Fibroblast of skin of scalp (primary cell): ENCODE measurements around the gene PLXND1.

Experiments used
- DNase-seq: peaks from one replicate; pipeline ENCODE4 v3.0.0-alpha.2; 2013

The PLXND1 gene

DNA sequence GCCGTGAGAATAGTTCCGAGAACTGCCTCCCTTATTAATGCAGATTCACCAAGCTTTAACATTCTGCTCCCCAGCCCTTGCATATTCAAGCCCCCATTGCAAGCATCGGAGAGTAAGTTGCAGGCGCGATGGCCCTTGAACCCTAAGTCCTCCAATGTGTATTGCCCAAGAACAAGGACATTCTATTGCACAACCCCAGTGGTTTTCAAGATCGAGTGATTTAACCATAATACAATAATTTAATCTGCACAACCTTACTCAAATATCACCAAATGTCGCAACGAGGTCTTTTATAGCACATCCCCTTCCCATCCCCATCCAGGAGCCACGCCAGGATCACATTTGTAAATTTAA is 21.7 kb upstream of the PLXND1 start:
- DNase-seq = no peak

DNA sequence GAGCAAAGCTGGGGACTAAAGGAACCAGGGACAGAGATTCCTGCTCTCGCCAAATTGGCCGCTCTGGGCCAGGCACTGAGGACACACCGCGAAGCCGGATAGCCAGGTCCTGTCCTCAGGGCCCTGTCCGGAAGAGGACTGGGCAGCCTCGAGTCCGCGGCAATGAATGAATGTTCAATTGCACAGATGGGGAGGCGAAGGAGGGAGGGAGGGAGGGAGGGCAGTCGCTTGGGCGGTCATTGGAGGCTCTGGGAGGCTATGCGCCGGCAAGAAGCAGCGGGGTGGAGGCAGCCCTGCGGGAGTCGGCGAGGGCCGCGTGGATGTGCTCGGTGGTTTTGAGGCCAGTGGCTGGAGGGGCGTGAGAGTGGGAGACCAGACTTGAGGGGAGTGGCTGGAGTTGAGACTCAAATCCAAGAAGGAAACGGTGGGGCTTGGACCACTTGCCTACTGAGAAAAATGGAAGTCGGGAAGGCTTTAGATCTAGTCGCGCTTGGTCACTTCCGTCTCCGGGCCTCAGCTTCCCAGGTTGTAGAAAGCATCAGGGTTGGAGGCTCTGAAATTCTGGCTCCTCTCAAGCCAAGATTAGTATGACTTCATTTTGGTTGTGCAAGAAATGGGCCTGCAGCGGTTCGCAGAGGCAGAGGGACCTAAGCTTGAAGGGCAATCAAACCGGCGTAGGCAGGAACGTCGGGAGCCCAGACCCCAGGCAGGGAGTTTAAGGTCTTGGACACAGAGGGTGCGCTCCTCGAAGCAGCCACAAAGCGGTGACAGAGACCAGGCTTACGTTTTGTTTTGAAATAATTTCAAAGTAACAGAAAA is 21.1 kb upstream of the PLXND1 start:
- peak; percentile 79 for DNase-seq

DNA sequence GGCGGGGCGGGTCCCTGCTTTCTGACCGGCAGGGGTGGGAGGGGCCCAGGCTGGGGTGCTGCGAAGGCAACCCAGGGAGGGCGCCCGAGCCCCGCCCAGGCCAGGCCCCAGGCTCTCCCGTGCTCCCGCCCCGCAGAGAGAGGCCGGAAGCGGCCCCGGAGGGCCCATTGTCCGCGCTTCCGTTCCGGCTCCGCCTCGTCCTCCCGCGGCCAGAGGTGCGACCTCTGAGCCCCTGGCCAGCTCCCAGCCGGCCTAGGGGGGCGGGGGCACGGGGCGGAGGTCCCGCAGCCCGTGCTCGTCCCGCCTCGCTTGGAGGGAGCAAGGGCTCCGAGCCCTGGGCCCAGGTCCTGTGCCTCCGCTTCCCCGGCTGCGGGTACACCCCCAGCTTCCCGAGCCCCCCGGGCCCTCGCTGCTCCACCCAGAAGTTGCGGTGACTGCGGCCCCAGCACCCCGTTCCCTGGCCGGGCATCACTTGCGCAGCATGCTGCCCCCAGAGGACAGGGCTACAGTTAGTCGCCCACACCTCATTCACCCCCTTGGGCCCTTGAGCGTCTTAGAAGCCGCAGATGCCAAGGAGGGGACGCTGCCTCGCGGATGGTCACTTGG is 20.4 kb upstream of the PLXND1 start:
- DNase-seq = peak; percentile 89

DNA sequence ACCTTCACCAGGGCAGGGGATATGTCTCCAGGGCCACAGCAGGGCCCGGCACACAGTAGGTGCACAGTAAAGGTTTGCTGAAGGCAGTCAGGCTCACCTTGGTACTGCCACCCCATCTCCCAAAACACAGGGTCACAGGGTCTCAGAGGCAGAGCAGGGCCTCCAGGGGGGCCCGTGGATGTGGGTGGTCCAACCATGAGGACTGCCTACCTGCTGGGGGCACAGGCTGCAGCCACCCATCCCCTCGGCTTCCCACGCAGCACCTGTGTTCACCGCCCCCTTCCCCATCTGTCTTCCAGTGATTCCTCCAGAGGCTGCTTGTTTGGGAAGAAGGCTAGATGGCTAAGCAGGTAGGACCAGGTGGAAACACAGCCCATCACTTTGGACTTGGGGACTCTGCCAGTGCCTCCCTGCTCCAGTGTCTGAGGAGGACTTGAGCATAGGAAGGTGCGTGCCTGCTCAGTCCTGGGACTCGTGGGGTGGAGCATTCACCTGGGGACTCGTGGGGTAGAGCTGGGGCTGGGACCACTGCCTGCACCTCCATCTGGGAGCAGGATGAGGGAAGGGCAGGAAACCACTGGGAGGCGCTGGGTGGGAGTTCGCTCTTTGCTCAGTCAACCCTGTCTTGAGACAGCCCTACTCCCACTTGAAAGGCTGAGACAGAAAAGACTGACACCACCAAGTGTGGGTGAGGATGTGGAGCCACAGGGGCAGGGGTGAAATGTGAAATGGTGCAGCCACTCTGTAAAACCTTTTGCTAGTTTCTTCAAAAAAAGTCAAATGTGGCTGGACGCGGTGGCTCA is 18.8 kb upstream of the PLXND1 start:
- DNase-seq = no peak

DNA sequence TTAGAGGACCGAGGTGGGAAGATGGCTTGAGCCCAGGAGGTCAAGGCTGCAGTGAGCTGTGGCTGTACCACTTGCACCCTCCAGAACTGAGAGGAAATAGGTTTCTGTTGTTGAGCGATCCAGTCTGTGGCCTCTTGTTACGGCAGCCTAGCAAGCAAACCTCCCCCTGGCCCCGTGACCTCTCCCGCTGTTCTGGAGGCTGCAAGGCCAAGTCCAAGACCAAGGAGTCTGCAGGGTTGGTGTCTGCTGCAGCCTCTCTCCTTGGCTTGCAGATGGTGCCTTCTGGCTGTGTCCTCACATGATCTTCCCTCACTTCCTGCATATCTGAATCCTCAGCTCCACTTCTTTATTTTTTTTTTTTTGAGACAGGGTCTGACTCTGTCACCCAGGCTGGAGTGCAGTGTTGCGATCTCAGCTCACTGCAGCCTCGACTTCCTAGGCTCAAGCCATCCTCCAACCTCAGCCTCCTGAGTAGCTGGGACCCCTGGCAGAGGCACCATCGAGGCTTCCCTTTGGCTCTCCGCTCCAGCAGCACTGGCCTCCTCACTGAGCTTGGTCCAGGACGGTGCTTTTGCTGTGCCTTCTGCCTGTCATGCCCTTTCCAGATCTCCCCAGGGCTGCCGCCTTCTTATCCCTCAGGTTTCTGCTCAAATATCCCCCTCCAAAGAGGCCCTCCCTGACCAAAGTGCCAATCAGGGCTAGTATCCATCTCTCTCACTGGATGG is 18.0 kb upstream of the PLXND1 start:
- no peak for DNase-seq

DNA sequence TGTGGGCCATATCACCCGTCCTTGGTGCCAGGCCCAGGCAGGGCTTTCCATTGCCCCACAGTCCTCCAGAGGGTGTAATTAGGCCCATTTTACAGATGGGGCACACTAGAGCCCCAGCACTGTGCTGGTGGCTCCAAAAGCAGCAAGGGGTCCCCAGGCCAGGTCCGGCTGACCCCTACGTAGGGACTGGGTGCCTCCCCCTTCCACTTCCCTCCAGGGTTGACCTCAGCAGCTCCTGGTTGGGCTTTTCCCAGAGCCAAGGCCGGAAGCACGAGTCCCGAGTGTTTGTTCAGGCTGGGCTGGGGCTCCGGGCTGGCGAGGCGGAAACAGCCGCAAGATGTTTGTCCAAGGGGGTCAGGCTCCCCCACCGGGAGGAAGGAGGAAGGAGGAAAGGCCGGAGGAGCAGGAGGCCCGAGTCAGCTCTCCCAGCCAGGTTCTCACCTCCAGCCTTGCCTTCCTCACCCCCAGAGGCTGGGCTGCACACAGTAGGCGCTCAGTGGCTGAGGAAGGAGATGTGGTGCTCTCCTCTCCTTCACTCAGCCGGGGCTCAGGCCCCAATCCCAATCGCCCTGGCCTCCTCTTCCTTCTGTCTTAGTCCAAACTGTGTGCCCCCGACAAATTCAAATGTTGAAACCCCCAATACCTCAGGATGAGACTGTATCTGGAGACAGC is 17.1 kb upstream of the PLXND1 start:
- no peak for DNase-seq

DNA sequence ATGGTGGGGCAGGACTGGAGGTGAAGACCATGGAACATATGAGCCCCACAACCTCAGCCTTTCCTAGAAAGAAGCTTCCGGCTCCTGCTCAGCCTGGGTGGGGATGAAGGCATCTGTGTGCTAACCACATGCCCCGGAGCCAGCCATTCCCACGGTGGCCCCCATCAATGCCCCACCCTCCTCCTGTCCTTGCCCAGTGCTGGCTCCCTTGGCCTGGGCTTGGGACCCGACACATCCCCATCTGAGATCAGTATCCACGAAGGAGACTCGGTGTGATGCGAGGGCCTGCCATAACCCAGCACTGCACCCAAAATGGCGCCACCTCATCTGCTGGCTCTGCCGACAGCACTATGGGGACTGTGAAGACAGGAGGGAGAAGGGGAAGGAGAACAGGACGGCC is 16.5 kb upstream of the PLXND1 start:
- no peak for DNase-seq

DNA sequence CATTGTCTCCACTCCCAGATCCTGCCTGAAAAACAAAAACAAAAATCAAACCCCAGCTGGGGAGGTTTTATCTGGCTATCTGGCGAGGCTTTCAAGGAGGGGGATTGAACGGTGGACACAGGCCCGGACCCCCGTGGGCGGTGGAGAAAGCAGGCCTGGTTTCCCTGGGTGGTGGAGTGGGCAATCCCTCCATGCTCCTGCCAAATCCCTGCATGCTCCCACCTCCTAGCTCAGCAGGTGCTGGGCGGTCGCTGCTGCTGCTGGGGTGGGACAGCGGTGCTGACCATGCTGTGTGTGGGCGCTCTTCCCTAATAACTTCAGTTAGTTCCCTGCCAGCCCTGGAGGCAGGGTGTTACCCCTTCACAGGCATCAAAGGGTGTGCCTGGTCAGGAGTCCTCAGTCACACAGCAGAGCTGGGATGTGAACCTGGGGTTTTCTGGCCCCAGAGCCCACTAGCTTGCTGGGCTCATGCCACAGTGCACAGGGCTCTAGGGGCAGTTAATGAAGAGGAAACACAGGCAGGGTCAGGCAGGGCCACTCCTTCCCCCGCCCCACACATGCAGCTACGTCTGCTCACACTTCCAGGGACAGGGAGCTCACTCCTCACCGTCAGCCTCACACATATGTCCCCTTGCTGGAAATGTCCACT is 15.9 kb upstream of the PLXND1 start:
- DNase-seq = no peak

DNA sequence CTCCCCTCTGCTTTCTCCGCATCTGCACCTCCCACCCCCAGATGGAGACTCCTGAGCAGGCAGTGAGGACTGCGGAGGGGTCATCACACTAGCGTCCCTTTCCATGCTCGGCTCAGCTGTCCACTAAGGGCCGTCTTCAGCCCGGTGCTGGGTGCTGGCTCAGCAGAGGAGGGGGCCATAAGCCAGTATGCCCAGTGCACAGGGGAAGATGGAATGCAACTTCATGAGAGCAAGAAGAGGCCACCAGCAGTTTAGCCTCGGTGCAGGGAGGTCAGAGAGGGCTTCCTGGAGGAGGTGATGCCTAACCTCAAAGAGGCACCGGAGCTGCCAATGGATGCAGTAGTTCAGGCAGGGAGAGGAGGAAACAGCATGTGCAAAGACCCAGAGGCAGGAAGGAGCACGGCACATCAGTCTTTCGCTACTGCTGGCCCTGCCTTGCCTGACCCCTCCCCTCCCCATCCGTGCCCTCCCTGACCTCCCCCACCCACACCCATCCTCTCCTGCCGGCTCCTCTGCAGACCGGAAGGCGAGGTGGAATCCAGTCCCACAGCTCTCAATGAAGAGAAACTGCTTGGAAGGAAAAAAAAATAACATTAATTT is 15.2 kb upstream of the PLXND1 start:
- DNase-seq = no peak

DNA sequence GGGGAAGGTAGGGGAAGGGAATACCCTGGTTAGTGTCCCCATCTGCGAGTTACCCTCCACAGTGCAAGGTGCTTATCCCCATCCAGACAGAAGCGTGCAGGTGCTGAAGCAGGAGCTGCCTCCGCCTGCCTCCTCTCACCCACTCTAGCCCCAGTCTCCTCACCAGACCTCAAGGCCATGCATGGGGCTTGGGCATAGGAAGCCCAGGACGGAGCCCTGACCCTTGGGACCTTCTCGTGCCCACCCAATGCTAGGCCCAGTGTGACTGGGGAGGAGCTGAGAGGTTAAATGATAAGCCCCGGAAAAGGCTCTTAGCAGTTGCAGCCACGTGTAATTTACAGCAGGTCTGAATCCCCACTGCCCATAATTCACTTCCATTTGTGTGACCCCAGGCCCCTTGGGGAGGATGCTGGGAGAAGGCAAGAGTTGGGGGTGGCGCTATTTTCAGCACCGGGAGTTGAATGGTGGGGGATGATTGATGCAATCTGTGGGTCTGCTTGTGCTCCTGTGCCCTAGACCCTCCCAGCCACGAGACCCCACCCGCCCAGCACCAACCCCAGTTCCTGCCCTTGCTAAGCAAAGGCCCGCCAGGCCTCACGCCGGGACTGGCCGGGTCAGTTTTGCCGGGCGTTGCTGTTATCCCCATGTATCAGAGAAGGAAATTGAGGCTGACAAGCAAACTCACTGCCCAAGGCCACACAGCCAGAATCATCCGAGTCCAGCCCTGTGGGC is 14.5 kb upstream of the PLXND1 start:
- no peak for DNase-seq

DNA sequence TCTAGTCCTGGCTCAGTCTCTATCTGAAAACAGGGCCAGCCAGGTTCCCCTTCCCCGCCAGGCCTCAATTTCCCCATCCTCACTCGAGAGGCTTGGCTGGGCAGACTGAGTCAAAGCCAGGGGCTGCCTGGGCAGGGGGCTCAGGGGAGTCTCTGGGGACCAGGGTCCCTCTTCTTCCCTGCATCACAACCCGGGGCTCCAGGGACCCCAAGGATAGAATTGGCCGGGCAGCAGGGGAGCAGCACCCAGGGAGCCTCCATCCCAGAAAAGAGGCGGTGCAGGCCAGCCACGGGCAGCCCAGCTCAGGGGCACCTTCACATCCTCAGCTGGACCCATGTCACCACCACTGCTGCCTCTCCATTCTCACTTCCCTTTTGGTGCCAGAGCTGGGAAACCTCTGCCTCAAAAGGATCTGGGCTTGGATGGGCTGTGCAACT is 13.3 kb upstream of the PLXND1 start:
- no peak for DNase-seq

DNA sequence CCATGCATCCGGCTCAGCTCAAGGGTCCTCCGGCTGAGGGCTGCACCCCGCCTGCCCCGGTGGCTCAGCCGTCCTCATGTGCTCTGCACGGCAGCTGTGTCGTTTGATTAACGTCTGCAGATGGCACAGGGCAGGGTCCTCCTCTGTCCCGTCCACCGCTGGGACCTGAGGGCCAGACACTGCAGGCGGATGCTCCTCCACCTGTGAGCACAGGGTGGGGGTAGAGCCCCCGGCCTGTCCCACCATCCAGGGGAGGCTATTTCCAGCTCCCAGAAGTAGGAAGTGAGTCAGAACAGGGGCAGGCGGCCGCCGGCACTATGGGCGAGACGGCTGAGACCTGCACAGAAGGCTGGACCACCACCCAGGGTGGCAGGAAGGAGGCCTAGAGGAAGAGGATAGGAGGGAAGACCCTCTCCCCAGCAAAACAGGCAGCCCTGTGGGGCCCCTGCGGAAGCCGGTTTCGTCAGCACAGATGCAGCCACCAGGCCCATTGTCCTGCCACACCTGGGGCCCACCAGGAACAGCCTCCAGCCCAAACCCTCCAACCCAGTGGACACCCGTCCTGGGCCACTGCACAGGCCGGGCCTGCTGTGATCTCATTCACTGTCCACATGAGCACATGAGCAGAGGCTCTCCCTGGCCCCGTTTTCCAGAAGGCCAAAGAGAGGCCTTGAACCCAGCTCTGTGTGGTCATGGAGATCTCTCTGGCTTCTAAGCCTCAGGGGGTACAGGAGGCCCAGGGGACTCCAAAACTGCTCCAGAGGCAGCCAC is 12.6 kb upstream of the PLXND1 start:
- no peak for DNase-seq

DNA sequence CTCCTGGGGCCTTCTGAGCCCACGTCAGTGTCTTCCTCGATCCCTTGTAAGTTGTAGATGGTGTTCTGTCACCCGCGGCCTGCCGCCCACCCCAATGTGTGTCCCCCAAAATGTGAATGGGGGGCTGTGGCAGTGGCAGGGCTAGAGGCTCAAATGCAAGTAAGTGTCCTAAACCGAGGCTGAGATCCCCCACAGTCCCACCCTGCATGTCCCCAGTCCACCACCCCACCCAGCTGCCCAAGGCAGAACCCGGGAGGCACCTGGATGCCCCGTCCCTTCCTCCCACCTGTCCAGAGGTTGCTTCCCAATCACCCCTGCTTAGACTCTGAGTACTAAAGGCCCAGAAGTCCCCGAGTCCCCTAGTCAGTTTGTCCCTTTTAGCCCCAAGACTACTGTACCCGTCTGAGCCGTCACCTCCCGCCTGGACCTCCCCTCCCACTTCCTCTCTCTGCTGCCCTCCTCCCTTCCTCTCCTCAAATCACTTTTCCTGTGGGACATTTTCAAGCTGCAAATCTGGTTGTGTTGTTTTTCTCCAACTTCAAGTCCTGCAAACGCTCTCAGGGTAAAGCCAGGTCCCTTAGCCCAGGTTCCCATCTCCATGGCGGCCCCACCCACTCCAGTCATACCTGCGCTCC is 11.8 kb upstream of the PLXND1 start:
- DNase-seq = no peak

DNA sequence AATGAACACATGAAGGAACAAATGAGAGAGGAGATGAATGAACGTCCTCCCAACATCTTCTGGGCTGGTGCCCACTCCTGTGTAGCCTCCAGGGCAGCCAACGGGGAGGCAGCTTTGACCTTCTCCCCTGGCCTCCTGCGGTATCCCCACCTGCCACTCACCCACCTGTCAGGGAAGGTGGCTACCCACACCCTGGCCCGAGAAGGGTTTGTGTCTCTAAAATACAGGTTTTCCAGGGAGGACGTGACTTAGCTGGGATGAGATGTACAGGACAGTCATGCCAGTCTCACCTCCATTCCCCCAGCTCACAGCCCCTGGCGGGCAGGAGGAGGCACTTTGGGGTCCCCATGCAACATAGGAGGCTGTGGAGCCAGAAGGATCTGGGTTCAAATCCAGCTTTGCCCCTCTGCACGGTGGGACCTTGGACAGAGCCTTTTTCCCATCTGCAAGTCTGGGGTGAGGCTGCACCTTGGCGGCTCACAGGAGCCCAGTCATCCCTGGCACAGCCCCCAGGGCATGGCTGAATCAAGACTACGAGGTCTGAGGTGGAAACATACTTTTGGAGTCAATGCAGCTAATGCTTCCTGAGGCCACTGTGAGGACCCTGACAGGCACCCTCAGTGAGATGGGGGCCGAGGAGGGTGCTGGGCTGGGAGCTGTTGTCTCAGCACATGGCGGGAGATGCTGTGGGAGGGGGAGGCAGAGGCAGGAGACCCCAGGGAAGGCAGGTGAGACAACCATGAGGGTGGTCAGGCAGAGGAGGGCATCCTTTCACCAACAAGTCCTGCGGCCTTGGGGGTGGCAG is 11.1 kb upstream of the PLXND1 start:
- DNase-seq = no peak

DNA sequence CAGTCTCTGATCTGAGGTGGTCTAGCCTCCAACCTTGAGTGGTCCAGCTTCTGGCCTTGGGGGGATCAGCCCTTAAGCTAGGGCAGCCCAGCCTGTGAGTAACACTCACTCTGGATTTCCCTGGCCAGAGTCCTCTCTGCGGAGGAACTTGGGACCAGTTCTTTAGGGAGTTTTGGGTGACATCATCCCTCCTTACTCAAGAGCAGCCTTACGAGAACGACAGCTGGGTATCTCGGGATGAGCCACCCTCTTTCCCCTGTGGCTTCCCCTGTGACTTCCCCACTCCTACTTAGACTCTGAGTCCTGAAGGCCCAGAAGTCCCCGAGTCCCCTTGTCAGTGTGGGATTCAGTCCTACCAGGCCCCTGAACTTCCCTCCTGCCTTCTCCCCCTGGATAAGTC is 10.2 kb upstream of the PLXND1 start:
- no peak for DNase-seq

DNA sequence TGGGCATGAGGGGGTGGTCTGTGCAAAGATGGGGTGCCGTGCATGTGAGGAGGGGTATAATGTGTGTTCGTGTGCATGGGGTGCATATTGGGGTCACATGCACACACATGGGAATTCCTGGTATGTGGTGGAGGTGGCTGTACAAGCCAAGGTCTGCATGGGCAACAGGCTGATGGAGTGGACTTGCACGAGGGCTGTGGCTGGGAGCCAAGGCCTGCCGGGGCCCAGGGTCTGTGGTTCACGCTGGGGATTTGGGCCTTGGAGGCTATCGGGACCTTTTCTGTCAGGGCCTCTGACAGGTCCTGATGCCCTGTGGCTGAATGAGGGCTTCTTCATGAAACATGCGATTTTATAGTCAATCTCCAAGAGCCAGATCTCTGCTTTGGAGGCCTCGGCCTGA is 9.8 kb upstream of the PLXND1 start:
- no peak for DNase-seq

DNA sequence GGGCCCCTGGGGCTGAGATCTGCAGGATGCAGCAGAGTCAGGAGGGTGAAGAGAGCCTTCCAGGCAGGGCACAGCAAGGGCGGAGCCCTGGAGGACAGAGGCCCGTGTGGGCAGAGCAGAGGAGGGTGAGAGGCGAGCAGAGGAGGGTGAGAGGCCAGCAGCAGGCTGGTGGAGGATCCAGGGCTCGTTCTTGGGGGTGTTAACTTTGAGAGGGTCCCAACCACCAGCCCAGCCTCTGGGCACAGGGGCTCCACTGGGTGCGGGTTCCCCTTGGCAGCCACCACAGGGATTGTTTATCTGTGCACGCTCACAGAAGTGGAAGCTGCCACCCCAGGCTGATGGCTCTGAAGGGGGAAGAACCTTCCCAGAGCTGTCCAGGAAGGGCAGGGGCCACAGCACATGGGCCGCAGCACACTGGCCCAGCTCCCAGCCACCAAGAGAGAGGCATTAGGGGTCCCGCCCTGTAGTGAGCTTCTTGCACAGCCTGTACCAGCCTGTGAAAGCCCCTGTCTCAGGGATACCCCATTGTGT is 9.3 kb upstream of the PLXND1 start:
- DNase-seq = no peak

DNA sequence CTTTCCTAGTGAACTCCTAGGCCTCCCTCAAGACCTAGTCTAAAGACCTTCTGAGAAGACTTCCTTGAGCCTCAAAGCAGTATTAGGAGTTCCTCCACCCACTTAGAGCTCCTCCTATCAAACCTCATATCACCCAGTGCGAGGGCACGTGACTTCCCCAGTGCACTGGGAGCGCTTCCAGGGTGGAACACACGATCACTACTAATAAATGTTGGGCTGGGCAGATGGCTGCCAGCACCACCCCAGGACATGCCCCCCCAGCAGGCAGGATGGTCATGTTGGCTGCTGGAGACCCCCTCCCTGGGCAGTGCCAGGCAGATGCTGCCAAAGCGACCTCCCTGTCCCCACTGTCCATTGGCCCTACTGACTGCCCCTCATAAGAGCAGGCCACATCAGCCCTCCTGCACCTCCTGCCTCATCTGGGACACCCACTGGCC is 8.5 kb upstream of the PLXND1 start:
- DNase-seq = no peak
